Astrocyte of the spinal cord (primary cell): ENCODE measurements around the gene ANKAR.
"Not testable (repeated sequence)": the region's sequence is repeated elsewhere in the genome, so short reads cannot be mapped to it uniquely, and the experiment has no call there.

Source experiments
- DNase-seq: peaks from one replicate; pipeline ENCODE4 v3.0.0; 2011; ENCODE audit warnings: low read depth, low spot score
- H3K4me3 ChIP-seq: 2 replicates; pipeline ENCODE4 v1.5.1; 2011; ENCODE audit warnings: low read depth, mild to moderate bottlenecking, low read length, moderate library complexity
- CTCF ChIP-seq: IDR thresholded peaks from 2 replicates; pipeline ENCODE4 v1.5.1; 2012; ENCODE audit warnings: low read depth, mild to moderate bottlenecking, low read length, inconsistent platforms
- in situ Hi-C: cut with HindIII; loops from 2 replicates; pipeline ENCODE4 v1.10.0; 2017; ENCODE audit warnings: low sequenced_read_pairs

ANKAR gene

GRCh38 chr2:189659734-189660133 is 14.7 kb upstream of the ANKAR start:
- in situ Hi-C loops: no loop called here
- no peak for DNase-seq
- no peak for TF ChIP-seq CTCF
- no peak overlapping the region for H3K4me3 ChIP-seq

- in situ Hi-C loops: no loop called here
- H3K4me3 ChIP-seq: no peak overlapping the region
- no peak for TF ChIP-seq CTCF
- DNase-seq: no peak
Observed at GRCh38 chr2:189660803-189661147, 13.7 kb upstream of the ANKAR start.

DNA sequence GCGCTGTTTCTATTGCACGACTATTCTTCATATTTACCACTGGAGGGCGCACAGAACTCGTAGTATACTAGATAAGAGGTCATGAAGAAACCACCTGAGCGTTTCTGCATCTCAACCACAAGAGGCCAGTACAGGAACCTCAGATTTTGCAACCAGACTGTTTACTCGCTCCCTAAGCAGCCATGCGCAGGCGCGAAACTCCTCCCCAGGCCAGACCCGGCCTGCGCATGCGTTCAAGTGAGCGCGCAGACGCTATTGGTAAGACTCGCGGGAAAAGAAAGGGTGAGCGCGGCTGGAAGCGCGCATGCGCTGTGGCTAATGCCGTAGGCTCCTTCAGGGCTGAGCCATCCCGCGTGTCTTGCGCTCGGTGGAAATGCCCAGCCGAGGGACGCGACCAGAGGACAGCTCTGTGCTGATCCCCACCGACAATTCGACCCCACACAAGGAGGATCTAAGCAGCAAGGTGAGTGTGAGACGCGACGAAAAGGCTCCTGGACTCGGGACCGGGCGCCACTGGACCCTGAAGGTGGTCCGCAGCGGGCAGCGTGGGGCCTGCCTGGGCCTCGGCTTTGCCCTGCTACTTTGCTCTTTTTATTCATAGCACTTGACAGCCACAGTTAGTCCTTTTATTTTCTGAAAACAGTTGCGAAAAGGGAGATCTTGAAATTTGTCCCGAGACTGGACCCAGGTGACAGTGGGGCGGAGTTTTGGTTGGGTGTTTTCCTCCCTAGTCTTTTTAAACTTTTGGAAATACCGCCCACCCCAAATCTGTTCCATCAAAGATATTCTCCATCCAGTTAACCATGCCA is 13.1 kb upstream of the ANKAR start, which contains the start of gene ASNSD1:
ASNSD1 (plus strand) TSS at position 312 of the 809 bp plus-strand sequence. CDS start 4,674 bp downstream, outside the sequence.
- in situ Hi-C loops: no loop called here
- TF ChIP-seq CTCF: peak; percentile 89
- DNase-seq: peak; percentile 100

GRCh38 chr2:189661957-189662321 is 12.5 kb upstream of the ANKAR start:
- H3K4me3 ChIP-seq: peak overlapping the region; percentile 93
- in situ Hi-C loops: no loop called here
- no peak for DNase-seq
- no peak for TF ChIP-seq CTCF

More for the DNA sequence above, 13.1 kb upstream of the ANKAR start, which contains the start of gene ASNSD1:
- H3K4me3 ChIP-seq: peak within 1 kb of the TSS; percentile 93

- no peak for DNase-seq
Observed at GRCh38 chr2:189662669-189663226, 11.7 kb upstream of the ANKAR start.

GRCh38 chr2:189663319-189663718 is 11.2 kb upstream of the ANKAR start:
- H3K4me3 ChIP-seq, DNase-seq, in situ Hi-C loops: not testable (repeated sequence)

More at GRCh38 chr2:189662669-189663226, 11.7 kb upstream of the ANKAR start:
- no peak for TF ChIP-seq CTCF
- peak overlapping the region; percentile 93 for H3K4me3 ChIP-seq
- in situ Hi-C loops: no loop called here

DNA sequence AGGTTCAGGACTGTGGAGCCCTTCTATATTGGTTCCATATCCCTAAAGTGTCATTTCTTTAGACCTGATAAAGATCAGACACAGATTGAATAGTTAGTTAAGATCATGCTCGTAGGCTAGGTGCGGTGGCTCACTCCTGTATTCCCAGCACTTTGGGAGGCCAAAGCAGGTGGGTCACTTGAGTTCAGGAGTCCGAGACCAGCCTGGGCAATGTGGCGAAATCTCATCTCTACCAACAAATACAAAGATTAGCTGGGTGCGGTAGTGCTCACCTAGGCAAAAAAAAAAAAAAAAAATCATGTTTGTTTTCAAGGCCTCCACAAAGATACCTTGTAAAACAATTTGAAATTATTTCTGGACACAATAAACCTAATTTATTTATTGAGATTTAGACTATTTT is 4.6 kb upstream of the ANKAR start:
- DNase-seq: no peak
- H3K4me3 ChIP-seq: no peak overlapping the region
- TF ChIP-seq CTCF: no peak
- in situ Hi-C loops: no loop called here
